HG03439 (cell line): ENCODE data around the gene VENTX.
"Not testable (repeated sequence)": the region's sequence is repeated elsewhere in the genome, so short reads cannot be mapped to it uniquely, and the experiment has no call there.

Experiments used
- ATAC-seq: cut with Tn5 transposase; IDR thresholded peaks from one replicate; pipeline ENCODE4 v1.9.1; 2021; ENCODE audit warnings: mild to moderate bottlenecking, moderate library complexity; ENCODE audit not compliant: unreplicated experiment

VENTX gene

DNA sequence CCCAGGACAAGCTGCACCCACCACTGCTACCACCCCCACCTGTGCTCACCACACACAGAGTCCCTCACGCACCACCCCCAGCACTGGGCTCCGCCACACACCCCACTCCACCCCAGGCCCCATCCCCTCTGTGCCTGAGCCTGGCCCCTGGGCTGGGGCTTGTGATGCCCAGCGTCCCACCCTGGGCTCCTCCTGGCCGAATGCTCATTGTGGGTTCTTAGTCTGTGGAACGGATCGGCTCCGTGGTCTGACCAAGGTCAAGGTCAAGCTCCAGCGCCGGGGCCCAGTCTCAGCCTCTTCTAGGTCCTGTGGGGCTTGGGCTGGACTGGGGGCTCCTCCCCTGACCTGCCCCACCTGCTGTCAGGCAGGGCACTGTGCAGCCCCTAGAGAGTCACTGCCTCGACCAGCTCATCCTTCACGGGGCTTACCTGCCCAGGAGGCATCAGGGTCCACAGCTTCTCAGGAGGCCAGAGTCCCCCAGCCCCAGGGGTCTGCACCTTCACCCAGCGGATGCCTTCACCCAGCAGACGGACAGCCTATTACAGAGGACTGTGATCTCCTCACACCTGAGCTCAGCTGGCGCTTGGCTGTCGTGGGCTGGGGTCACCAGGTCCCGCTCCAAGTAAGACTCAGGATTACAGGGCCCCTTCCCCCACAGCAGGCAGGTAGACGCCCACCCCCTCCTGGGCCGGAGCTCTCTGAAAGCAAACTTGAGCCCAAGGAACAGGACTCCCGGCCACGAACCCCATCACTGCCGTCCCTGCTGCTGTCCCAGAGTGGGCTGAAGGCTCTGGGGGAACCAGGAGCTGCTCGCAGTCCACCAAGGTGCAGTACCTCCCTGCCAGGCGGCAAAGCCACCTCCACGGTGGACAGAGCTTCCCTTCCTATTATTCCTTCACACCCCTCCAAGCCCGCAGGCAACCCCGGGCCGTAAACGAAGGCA lies 22.9 kb upstream of the VENTX start:
- ATAC-seq, result no peak

DNA sequence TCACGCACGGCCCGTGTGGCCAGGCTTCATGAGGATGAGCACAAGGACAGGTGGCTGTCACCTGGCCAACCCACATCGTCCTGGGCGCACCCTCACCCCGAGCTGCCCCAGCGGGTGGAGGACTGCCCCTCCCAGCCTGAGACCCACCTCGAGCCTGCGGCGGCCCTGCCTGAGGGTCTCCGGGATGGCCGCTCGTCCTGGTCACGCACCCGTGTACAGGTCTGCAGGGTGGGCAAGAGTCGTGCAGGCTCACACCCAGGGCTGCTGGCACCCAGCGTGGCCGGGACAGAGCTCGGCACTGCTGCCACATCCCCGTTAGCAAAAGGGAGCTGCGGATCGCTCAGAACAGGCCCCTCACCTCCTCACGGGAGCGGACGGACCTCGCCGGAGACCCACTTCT lies 22.1 kb upstream of the VENTX start:
- no peak for ATAC-seq

DNA sequence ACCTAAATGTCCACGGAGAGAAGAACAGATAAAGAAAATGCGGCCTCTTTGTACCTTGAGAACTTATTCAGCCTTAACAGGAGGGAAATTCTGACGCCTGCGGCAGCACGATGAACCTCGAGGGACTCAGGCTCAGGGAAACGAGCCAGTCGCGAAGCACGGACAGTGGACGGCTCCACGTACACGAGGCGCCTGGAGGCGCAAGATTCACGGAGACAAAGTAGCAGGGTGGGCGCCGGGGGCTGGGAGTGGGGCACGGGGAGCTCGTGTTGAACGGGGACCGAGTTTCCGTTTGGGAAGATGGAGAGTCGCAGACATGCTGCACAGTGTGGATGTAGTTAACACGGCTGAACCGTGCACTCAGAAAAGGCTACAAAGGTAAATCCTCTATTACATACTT lies 20.9 kb upstream of the VENTX start:
- no peak for ATAC-seq

DNA sequence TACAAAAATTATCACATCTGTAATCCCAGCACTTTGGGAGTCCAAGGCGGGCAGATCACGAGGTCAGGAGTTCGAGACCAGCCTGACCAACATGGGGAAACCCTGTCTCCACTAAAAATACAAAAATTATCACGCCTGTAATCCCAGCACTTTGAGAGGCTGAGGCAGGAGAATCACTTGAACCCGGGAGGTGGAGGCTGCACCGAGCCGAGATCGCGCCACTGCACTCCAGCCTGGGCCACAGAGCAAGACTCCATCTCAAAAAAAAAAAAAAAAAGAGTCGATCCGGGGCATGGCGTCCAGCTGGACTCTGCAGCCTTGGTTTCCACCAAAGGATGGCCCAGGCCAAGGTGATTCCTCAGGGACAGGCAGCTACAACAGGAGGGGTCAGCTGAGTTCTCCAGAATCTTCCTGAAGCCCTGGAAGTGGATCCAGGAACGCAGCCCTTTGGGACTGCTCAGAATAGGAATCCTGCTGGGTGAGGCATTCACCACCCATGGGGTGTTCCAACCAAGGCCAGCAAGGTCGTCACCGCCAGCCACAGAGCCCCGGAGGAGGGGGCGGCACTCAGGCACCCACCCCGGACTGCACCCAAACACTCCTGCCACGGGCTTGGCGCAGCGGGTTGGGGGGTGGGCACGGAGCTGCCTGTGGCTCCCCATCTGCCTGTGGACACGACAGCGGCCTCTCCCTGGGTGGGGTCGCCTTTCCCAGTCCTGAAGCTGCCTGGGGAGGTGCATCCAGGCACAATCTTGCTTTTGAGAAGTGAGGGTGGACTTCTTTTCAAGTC lies 19.7 kb upstream of the VENTX start:
- no peak for ATAC-seq

DNA sequence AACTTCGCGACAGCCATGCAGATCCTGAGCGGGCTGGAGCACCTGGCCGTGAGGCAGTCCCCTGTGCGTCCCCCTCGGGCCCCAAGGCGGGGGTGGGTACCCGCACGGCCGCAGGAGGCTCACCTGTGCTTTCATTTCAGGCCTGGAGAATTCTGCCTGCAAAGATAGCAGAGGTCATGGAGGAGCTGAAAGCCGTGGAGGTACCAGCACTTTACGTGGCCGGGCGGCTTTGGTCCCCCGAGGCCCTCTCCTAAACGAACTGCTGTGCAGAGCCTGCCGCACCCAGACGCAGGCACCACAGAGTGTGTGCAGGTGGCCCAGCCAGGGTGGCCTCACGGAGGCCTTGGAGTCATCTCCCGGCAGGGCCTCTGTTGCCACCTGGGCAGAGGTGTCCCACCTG lies 18.8 kb upstream of the VENTX start:
- no peak for ATAC-seq

DNA sequence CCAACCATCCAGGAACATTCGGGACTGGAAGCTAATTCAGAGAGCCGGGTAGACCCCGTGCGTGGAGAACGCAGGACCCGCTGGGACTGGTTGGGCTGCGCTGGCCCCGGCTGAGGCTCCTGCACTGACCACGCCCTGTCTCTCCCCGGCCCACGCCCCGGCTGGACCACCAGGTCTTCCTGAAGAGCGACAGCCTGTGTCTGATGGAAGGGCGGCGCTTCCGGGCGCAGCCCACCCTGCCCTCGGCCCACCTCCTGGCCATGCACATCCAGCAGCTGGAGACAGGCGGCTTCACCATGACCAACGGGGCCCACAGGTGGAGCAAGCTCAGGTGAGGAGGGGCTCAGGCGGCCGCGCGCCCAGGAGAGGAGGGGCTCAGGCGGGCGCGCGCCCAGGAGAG lies 17.9 kb upstream of the VENTX start:
- ATAC-seq, result no peak

GRCh38 chr10:133221331-133221730 lies 16.3 kb upstream of the VENTX start:
- no peak for ATAC-seq

DNA sequence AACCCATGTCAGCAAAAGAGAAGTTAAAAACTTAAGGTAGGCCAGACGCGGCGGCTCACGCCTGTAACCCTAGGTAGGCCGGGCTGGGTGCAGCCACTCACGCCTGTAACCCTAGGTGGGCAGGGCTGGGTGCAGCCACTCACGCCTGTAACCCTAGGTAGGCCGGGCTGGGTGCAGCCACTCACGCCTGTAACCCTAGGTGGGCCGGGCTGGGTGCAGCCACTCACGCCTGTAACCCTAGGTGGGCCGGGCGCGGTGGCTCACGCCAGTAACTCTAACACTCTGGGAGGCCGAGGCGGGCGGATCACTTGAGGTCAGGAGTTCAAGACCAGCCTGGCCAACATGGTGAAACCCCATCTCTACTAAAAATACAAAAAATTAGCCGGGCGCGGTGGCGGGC lies 15.9 kb upstream of the VENTX start:
- not testable (repeated sequence) for ATAC-seq

DNA sequence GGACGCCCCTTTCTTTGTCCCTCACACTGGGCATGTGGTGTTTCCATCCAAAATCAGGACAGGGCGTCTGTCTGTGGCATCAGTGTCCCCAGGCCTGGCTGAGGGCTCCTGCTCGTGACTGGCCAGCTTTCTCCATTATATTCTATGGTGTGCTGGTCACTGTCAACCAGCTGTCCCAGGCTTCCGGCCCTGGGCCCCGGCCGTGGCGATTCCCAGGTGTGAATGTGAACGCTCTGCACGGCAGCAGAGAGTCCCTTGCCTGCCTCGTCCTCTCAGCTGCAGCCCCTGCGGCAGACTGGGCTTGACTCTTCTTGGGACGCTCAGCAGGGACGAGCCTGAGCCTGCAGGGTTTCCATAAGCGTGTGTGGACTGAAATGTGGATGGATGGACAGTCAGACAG lies 13.6 kb upstream of the VENTX start:
- no peak for ATAC-seq

DNA sequence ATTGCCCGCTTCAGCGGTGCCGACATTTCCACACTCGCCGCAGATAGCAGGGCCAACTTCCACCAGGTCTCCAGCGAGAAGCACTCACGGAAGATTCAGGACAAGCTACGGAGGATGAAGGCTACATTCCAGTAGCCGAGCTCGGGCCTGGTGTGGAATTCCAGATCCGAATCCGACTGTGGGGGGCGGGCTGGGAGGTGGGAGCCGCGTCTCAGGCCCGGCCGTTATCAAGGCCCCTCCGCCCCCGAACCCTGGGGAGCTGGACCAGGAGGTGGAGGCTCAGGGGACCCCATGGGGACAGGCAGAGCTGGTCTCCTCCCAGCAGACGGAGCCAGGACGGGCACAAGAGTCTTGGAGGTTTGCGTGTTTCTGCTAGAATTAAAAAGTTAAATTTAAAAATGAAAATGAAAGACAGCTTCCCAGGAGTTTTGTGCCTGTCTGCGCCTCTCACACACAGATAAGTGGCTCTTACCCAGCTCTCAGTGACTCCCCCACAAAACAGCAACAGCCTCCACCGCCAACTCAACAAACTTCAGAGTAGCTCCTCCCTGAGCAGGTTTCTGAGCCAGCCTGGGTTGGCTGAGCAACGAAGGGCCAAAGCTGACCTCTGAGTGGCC lies 12.8 kb upstream of the VENTX start:
- ATAC-seq, result no peak

DNA sequence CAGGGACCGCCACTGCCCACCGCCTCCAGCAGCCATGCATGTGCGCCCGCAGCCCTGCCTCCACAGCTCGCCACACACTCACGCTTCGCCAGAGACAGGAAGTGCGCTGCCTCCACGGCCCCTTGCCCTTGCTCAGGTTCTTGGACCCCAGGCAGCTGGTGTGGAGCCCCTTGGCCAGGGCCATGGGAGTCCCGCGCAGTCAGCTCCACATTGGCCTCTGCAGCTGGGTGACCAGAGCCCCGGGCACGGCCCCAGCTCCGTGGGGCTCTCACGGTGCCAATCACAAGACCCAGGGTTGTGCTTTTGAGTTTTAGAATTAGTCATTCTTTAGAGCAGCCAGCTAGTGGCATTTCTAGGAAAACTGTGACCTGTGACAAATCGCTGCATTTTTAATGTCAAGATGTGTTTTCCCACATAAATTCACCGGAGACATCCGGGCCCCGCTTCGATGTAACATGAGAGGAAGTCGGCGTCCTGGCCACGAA lies 11.9 kb upstream of the VENTX start:
- no peak for ATAC-seq

DNA sequence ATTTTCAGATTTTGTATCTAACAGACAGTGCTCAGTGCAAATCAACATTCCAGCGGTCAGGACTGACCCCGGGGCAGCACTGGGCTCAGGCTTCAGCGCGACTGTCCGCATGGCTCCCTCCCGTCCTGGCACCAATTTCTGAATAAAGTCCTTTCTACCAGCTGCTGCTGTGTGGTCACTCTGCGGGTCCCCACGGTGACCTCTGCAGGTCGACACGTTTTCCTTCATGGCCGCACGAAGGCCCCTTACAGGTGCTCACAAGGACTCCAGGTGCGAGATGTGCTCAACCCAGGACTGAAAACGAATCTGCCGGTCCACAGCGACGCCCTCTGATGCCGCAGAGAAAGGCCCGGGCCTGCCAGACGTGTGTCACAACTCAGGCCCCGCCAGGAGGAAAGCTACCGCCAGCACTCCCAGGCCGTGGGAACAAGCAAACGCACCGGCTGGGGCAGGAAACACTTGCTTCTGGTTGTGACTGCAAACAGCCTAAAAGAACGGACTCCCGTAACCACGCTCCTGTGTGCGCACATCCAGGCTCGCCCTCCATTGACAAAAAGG lies 11.3 kb upstream of the VENTX start:
- ATAC-seq, result no peak

GRCh38 chr10:133227256-133227655 lies 10.4 kb upstream of the VENTX start:
- ATAC-seq, result no peak

- no peak for ATAC-seq
These were observed 8.2 kb upstream of the VENTX start for GRCh38 chr10:133229265-133230043.

DNA sequence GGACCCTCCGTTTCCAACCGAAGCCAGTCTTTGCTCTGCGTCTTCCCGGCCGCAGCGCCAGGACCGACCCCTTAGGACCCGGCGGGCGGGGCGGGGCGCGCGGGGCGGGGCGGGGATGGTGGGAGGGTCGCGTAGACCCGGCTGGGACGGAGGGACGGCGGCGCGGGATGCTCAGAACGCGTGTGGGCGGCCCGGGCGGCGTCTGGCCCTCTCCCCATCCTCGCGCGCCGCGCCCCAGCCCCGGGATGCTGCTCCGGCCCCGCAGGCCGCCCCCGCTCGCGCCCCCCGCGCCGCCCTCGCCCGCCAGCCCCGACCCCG lies 7.7 kb upstream of the VENTX start, which contains the start of gene UTF1:
Gene UTF1, plus strand, starts transcription at position 174 of the 318 bp plus-strand sequence. Its CDS starts 72 bp downstream, at position 246.
- ATAC-seq, result no peak

GRCh38 chr10:133230387-133231195 lies 7.1 kb upstream of the VENTX start:
- ATAC-seq, result no peak

GRCh38 chr10:133231244-133231945 lies 6.3 kb upstream of the VENTX start:
- no peak for ATAC-seq

GRCh38 chr10:133231946-133232574 lies 5.6 kb upstream of the VENTX start:
- ATAC-seq, result no peak
